HG03280 (cell line): ENCODE results near the gene IRF6.

ENCODE experiments used
- ATAC-seq: cut with Tn5 transposase; IDR thresholded peaks from one replicate; pipeline ENCODE4 v1.9.1; 2021; ENCODE audit warnings: mild to moderate bottlenecking, moderate library complexity; ENCODE audit not compliant: unreplicated experiment

The IRF6 gene

DNA sequence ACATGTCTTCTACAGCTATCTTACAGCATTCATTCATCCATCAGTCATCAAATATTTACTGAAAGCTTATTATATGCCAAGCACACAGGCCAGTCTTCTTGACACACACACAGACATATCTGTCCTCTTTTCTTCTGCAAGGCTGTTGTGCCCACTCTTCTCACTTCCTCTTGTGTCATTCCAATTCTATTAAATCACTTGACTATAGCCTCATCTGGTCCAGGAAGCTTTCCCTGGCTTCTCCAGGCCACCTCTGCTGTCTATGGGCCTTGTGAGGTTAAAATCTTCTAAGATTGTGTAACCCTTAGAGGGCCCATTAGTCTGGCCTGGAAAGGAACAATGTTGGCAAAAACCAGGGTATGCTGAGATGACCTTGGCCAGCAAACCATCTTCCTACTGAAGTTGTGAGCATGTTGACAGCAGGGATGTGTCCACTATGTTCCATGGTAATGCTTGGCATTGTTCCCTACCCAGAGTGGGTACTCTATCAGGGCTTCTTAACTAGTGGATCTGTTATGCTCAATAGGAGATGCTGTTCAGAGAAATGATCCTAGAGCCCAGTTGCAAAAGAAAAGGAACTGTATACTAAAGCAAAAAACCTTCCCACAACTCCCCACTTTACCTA, 44.8 kb downstream of the IRF6 start:
- ATAC-seq = no peak

DNA sequence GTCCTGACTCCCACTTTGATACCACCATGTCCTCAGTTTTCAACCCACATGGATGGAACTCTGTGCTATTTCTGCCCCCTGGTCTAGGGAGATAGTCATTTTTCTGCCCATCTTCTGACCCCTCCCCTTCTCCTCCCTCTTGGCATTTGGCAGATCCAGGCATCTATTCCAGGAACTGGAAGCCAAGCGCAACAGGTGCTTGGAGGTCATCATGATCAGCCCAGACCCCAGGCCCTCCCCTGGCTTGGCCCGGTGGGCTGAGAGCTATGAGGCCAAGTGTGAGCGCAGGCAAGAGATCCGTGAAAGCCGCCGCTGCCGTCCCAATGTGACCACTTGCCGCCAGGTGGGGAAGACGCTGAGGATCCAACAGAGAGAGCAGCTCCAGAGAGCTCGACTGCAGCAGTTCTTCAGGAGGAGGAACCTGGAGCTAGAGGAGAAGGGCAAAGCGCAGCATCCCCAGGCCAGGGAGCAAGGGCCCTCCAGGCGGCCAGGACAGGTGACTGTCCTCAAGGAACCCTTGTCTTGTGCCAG, 46.0 kb downstream of the IRF6 start:
- ATAC-seq = no peak

DNA sequence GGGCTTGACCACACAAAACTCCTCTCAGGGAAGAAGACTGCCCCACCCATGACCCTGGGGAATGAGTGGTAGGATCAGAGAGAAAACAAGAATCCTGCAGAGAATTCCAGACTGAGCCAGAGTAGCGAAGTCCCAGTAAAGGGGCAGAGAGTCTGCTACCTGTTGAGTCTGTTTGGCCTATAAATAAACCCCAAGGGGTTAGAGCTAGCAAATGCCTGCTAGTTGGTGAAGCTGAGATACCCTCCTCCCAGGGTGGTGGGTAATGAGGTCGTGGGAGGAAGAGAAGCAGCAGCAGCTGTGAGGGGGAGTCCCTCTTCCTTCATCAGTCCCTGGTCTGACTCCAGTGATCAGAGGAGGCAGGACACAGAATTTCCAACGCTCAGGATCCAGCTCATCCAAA, 47.5 kb downstream of the IRF6 start:
- ATAC-seq = no peak

DNA sequence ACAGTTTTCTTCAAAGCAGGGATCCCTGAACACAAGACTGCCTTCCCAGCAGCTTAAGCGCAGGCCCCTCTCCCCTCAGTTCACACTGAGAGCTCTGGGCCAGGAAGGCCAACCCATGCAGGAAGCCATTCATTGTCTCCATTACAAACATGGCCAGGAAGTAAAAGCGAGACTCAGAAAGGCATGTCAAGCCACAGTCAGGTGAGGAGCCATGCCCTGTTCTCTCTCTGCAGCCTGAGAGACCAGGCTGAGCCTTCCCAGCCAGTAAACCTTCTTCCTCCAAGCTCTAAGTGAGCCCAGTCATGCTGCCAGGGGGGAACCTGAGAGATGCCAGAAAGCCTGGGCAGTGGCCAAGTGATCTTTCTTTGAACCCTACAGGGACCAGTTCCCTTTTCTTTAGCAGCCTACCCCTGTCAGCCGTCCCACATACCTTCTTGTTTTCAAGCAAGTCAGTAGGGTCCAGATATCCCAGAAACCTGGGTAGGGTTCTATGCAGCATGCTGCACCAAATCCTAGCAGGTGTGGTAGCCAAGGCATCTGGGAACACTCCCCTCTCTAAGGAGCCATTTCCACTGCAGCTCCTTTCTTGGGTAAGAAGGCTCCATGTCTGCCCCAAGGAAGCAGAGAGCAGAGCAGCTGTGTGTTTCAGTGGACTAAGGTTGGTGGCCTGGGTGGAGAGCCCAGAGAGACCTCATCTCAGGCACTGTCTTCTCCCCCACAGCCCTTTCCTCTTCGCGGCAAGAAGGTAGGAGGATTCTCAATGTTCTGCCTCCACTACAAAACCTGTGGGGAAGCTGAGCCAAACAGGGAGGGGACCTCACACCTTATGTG, 49.1 kb downstream of the IRF6 start:
- ATAC-seq = peak; percentile 28

DNA sequence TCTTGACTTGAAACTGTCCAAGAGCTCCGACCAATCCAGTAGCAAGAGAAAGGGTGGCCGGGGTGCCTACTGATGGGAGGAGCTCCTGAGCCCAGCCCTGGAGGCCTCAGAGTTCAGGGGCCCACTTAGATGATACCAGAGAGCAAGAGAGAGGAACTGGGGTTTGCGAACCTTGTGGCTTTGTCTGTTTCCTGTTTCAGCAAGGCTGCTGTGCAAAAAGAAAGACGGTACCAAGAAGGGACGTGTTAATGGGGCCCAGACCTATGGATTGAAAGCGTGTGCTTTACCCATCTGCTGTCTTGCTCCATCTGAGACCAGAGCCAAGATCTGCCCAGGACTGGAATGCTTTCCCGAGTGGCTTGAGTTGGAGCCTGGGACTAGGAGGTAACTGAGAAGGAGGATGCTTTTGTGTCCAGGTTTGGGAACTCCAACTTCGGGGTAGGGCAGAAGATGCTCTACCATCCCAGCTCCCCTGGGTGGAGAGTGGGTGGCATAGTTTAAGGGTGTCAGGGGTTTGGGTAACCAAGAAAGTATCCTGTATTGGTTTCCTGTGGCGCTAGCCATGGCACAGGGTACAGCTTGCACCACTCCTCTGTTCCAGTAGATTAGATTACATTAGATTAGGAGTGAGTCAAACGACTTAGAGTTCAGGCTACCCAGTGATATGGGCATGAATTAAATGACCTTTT, 49.9 kb downstream of the IRF6 start, which contains the start of gene TRAF3IP3:
Gene TRAF3IP3 (plus strand): TSS at position 128 of the 689 bp plus-strand sequence. CDS start 3,987 bp downstream, outside the sequence.
- ATAC-seq = peak; percentile 80

DNA sequence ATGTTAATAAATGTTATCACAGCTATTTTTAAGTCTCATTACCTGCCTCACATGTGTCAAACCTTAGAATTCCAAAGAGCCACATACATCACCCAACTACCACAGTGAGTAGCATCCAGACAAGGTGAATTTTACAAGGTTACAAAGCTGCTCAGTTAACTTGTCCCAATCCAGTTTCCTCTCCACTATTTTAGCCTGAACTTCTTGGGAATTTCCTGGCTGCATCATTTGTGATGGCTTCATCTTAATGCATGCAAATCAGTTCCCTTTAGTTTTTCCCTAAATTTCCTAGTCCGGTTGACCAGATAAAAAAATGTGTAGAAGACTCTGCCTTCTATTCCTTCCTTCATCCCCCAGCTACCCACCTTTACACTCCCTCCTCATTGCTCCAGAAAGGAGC, 50.7 kb downstream of the IRF6 start:
- ATAC-seq = no peak

DNA sequence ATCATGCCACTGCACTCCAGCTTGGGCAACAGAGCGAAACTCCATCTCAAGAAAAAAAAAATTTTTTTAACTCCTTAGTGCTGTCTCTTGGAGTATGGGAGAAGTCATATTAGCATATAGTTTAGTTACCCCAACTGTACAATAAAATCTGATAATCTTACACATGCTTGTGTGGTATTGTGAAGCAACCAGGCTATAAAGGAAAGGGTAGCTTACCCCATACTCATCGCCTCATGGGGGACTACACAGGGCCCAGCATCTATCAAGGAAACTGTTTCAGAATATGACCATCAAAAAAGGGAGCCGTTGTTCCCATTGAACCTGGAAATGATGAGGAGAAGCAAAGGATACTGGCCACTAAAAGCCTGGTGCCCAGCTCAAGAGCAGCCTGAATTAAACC, 53.1 kb downstream of the IRF6 start:
- no peak for ATAC-seq

DNA sequence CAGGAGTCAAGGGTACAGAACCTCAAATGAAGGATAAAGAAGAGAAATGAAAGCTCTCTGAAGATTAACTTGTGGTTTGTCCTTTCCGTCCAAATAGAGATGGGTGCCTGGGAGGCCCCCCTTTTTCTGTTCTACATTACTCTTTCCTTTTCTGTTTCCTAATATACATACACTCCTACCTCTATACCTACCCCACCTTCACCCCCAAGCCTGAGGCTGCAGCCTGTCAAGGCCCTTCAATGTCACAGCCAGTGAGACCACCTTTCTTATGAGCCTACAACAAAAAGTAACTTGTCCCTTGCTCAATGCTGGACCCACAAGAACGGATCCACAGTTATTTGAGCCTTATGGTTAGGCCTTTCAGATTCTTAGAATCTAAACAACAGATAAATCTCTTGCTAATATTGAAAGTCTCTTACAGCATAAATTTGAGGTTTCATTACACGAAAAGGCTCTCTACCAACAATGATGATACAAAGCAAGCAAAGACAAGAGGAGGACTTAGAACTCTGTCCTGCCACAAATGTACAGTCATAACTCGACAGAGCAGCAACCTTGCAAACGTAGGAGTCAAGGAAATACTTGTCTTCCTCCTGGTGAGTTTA, 54.2 kb downstream of the IRF6 start:
- peak; percentile 34 for ATAC-seq

DNA sequence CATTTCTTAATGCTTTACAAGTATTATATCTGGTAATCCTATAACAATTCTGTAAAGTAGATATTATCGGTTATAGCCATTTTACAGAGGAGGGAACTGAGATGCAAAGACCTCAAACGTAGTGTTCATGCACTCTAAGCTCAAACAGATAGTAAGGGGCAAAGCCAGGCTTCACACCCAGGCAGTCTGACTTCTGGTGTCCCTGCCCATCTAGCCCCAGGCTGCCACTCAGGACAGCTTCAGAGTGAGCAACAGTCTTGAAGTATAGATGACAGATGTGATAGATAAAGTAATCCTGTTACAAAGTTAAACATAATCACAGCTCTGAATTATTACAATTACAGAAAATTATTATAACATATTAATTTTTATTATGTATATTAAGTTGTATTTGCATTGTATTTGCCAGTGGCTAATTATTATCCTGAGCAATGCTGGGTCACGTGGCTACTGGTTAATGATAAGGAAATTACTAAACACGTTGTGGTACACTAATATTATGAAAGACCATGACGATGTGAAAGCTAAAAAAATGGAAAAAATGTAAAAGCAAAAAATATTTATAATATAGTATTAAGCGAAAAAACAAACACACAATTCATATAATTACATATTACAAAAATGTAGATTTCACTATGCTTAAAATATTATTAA, 56.1 kb downstream of the IRF6 start:
- ATAC-seq = no peak

DNA sequence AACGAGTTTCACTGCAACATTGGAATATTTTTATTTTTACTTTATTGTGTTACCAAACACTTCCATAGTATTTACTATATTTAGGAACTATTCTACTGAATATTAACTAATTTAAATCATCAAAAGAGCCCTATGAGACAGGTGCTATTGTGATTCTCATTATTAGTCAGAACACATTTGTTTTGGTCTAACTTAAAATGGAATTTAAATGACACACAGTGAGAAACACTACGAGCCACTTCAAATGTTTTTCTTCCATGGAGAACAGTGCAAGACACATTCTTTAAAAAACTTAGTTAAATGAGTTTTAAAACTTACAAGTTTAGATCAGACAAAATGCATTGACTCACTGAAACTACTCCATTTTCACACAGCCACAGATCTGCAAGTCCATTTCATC, 56.7 kb downstream of the IRF6 start:
- ATAC-seq = no peak

DNA sequence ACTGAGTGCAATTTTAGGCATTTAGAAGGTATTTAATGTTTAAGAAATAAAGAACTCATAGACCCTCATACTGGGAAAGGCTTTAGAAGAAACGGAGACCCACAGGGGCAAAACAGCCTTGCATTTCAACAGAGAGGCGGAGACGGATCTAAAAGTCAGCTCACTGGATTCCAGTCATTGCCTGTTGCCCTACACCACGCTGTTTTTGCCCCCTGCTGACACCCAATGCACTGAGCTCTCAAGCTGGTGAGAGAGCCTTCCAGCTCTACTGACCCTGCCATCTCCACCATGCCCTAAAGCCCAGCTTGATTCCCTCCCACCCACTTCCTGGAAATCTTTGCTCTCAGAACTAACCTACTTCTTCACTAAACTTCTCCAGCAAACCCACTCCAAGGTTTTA, 57.3 kb downstream of the IRF6 start:
- no peak for ATAC-seq

DNA sequence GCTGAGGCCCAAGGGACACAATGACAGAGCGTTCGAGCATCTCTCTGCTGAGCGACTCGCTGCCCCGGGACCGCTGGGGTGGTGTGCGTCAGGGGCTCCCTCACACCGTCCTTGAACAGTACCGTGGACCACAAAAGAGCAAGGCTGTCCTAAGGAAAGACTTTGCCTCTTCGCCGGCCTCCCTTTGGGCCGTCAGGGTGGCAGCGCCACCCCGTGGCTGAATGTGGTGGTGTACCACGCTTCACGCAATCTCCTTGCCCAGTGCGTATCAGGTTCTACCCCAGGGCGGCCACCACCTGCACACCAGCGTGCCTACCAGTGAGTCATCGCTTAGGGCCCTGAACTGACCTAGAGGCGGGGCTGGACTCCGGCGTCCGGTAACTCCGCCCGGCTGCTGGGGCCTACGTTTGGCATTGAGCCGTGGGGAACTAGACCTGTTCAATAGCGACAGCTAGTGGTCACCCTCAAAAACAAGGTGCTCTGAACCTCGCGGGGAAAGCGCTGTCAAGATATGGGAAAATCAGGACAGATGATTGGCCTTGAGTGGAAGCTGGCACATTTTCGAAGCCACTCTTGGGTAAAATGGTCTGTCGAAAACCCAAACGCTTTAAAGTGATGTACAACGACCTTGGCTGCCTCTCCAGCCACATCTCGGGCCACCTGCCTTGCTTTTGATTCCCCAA, 58.2 kb downstream of the IRF6 start:
- peak; percentile 90 for ATAC-seq

DNA sequence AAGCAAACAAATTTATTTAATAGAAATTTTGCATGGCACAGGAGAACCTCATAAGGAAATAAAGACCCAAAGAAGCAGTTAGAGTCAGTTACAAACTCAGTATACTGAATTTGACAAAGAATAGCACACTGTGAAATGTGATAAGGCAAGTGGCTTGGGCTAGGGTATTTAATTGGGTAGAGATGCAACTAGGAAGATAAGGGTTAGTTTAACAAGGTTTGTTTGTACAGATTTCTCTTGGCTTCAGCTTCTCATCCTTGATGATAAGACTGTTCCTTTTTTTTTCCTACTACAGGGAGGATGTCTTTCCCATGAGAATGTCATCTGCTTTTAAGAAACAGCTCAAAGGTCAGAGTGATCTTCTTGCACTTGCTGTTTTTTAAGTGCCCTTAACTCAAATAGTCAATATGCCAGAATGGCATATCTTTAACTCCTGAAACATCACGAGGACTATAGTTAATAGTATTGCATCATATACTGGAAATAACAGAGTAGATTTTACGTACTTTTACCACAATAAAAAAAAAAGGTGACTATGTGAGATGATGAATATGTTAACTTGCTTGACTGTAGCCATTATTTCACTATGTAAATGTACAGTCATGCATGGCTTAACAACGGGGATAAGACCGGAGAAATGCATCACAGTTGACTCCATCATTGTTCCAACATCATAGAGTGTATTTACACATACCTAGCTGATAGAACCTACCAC, 59.3 kb downstream of the IRF6 start:
- no peak for ATAC-seq

DNA sequence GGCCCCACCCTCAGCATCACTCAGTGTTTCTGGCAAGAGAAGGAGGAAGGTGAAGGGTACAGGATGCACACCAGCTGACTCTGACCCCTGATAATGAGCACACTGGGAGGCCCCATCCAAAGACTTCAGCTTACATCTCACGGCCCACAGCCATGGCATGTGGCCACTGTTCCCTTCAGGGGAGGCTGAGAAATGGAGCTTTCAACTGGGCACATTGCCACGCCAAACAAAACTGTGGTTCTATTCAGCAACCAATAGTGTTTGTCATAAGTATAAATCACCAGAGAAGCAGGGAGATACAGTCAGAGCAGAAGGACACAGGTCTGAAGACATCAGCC, 62.8 kb downstream of the IRF6 start:
- no peak for ATAC-seq

DNA sequence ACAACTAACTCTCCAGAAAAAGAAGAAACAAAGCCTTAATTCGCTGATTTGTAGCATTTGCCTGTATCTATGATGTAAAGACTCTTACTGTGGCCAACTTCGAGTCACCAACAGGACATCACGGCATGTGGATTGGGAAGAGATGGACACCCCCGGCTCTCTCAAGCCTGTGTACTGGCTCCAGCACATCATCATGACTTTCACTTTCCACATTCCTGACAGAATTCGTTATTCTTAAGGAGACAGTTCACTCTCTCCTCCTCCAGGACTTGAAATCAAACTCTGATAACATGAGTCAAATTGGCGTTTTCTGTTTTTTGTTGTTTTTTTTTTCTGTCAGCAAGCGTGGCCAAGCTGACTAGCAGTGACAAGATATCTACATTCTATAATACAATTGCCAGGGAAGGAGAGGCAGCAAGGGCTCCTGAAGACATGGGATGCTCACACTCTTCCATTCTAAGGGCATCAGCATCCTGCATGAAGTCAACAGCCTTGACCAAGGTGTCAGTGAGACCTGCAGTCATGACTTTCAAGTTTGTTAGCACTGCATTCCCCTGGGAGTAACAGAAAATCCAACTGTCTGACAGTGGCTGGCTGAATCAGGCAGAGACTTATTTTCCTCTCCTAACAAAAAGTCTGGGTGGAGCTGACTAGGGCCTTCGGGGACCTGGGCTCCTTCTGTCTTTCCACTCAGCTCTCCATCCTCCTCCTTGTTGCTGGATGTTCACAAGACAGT, 63.4 kb downstream of the IRF6 start:
- ATAC-seq = no peak

DNA sequence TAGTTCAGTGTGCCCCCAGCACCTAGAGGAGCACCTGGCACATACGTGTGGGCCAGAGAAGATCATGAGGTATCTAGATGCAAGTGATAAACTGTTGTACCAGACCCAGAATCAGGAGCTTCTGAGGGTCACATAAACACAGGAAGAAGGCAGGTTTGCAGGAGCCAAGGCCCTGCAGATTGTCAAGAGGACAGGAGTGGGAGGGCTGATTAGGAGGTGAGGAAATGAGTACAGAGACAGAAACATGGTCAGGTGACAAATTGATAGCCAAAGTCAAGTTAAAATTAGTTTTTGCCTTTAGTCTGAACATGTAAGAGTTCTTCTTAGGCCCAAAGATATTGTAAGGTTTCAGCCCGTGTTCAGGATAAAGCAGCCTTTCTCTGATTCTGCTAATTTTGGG, 64.1 kb downstream of the IRF6 start:
- no peak for ATAC-seq

DNA sequence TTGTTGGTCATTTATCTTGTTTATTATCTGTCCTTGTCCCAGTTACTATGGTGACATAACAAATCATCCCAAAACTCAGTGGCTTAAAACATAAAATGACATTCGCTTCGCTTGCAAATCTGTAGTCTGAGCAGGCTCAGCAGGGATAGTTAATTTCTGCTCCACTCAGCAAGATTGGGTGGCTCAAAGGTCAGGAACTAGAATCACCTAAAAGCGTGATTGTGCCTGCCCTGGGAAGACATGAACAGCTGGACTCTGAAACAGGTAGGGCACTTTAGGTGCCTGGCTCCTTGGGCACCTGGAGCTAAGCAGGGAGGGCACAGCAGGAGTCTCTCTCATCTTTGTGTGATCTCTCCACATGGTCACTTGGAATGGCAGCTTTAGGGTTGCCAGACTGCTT, 64.7 kb downstream of the IRF6 start:
- no peak for ATAC-seq

DNA sequence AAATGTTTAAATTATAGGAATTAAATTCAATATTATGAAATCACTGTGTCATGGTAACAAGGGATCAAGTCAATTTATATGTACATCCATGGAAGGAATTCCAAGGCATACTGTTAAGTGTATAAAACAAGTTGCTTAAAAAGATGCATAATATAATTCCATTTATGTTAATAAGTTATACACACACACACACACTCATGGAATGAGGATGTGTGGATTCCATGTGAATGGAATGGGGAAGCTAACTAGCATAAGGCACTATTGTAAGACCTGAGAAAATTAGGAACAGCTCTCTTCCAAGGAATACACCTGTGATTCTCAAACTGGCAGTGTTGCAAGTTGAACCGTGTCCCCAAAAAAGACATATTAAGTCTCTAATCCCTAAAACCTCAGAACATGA, 67.7 kb downstream of the IRF6 start:
- no peak for ATAC-seq

DNA sequence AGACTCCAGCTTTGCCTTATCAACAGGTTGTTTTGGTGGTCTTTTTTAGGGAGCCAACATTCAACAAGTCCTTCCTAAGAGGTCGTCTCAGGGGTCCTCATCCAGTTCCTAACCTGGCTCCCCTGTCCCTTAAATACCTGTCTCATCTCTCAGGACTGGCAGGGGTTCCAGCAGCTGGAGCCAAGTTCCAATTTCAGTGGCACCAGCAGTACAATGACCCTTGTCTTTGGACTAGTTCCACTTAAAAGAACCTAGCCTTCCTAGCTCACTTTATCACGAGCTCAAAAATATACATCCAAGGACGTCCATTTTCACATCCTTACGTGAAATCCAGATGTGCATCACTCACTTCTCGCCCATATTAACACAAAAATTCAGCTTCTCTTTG, 68.8 kb downstream of the IRF6 start:
- no peak for ATAC-seq
